Right atrium auricular region (tissue), 2 donors: ENCODE measurements around the gene DPYD. TPM values are rescaled to one million over a fixed set of nuclear protein-coding genes. Genes with fewer than 3 reads are reported as not detected.

Source experiments
- DNase-seq: peaks from one replicate; pipeline ENCODE4 v3.0.0-alpha.2; 2019; ENCODE audit warnings: low spot score
- H3K27ac ChIP-seq, 2 donors: fragments of 200-600 bp; sonication (generic); 1 replicate in 1 of 2; 2 replicates in 1 of 2; pipeline ENCODE4 v1.5.1; 2016 to 2019
- H3K27me3 ChIP-seq, 2 donors: fragments of 200-600 bp; sonication (generic); one replicate each; pipeline versions ENCODE4 v1.5.1 to v1.6.0; 2017 to 2019
- H3K36me3 ChIP-seq: fragments of 200-600 bp; sonication (generic); one replicate; pipeline ENCODE4 v1.5.1; 2016
- H3K4me1 ChIP-seq, 2 donors: fragments of 200-600 bp; sonication (generic); one replicate each; pipeline versions ENCODE4 v1.5.1 to v1.6.0; 2017 to 2019
- H3K4me3 ChIP-seq, 2 donors: fragments of 200-600 bp; sonication (generic); 1 replicate in 1 of 2; 2 replicates in 1 of 2; pipeline ENCODE4 v1.5.1; 2017 to 2019; ENCODE audit warnings: mild to moderate bottlenecking in 1 of 2, moderate library complexity in 1 of 2
- H3K9me3 ChIP-seq, 2 donors: fragments of 200-600 bp; sonication (generic); one replicate each; pipeline ENCODE4 v1.5.1; 2019
- total RNA-seq, 2 donors: library from RNA; depleted of rRNA; stranded (reverse); fragments of >200 nt; gene quantifications; one replicate each; pipeline ENCODE4 v1.1.0, GENCODE V29; 2016
- TF ChIP-seq, protein P1 (sequence below), 2 donors: fragments of 200-600 bp; sonication (generic); IDR thresholded peaks; one replicate each; pipeline ENCODE4 v1.5.1; 2019; ENCODE audit warnings: antibody characterized with exemption in 2 of 2

DPYD gene
- total RNA-seq, 2 donors from 2014 or later, result 11.3 to 14.5 TPM

DNA sequence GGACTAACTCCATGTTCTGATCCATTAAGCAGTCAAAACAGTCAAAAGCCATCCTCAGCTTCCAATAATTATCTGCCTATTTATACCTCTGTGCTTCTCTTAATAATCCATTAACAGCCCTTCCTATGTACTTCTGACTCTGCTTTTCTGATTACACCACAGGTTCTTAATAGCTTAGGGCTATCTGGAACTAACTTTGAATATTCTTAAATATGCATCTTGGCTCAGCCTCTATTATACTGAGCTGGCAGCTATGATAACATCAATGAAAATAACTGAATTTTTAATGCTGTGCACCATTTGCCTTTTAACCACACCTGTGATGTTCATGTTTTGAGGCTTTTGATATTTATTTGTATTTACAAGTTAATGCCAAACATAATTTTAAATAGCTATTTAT lies 175.9 kb downstream of the DPYD start:
- TF ChIP-seq, protein P1, sequence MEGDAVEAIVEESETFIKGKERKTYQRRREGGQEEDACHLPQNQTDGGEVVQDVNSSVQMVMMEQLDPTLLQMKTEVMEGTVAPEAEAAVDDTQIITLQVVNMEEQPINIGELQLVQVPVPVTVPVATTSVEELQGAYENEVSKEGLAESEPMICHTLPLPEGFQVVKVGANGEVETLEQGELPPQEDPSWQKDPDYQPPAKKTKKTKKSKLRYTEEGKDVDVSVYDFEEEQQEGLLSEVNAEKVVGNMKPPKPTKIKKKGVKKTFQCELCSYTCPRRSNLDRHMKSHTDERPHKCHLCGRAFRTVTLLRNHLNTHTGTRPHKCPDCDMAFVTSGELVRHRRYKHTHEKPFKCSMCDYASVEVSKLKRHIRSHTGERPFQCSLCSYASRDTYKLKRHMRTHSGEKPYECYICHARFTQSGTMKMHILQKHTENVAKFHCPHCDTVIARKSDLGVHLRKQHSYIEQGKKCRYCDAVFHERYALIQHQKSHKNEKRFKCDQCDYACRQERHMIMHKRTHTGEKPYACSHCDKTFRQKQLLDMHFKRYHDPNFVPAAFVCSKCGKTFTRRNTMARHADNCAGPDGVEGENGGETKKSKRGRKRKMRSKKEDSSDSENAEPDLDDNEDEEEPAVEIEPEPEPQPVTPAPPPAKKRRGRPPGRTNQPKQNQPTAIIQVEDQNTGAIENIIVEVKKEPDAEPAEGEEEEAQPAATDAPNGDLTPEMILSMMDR (IDR thresholded peaks at IDR 0.05), result no peak
- Histone ChIP-seq H3K27ac (no peak overlapping the region), H3K4me1 (no peaks in the 10 kb centered on the region), H3K4me3 (no peak overlapping the region), H3K9me3 (no peaks in the 10 kb centered on the region), H3K27me3 (no peaks in the 10 kb centered on the region), H3K36me3 (no peaks in the 10 kb centered on the region)
- no peak for DNase-seq

DNA sequence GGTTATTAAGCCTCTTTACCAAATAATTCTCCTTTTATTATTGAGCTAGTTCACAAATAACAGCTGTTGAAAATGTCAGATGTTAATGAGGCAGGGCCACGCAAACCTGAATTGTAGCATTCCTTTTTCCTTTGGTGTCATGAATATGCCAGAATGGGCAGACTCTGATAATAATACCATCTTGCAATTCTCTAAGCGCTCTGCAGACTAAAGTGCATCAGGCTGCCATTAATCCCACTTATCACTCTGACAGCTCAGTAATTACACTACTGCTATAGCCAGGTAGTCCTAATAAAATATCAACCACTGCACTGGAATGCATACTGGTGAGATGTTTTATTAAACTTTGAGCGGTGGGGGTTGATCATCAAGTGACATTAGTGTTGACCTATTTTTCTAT lies 177.7 kb downstream of the DPYD start:
- H3K4me3 ChIP-seq, result no peak overlapping the region
- no peaks in the 10 kb centered on the region for H3K36me3 ChIP-seq
- H3K27me3 ChIP-seq, result no peaks in the 10 kb centered on the region
- H3K27ac ChIP-seq, result no peak overlapping the region
- no peak for DNase-seq
- TF ChIP-seq, protein P1 (IDR thresholded peaks at IDR 0.05), result no peak
- no peaks in the 10 kb centered on the region for H3K4me1 ChIP-seq
- no peaks in the 10 kb centered on the region for H3K9me3 ChIP-seq

DNA sequence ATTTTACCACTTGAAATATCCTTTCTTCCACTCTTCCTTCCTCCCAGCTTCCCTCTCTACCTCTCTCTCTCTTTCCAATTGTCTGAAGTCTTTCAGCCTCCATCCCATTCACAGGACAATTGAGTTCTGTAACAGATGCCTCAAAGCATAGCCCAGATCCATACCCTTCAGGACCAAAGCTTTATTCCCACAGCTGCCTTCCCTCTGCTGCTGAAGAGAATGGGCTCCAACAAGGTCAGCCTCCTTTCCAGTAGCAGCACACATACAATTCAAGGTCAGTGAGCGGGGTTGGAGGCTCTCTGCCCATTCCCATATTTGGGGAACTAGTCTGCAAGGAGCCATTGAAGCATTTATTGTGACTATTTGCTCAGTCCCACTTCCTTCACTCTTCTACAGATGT lies 179.9 kb downstream of the DPYD start:
- no peak overlapping the region for H3K4me3 ChIP-seq
- no peak for DNase-seq
- no peaks in the 10 kb centered on the region for H3K36me3 ChIP-seq
- no peaks in the 10 kb centered on the region for H3K27me3 ChIP-seq
- no peak overlapping the region for H3K27ac ChIP-seq
- H3K9me3 ChIP-seq, result no peaks in the 10 kb centered on the region
- TF ChIP-seq, protein P1 (IDR thresholded peaks at IDR 0.05), result no peak
- no peaks in the 10 kb centered on the region for H3K4me1 ChIP-seq

DNA sequence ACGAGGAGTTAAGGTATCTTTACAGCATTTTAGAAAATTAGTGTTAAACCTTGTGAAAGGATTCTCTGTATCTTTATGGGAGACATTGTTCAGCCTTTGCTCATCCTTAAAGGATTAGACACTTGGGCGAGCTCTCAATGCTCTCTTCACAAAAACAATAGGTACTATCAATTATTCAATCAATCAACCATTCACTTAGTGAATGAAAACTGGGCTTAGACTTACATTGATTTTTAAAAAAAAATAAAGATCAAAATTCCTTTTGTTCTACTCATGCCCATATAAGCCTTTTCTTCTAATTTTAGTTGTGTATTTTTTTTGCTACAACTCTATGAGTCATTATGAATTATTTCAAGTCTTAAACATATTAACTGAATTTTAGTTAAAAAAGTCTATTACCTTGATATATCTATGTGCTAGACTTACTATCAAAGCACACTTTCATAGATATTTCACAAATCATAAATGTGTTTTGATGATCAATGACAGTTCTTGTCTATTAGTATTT lies 181.2 kb downstream of the DPYD start:
- Histone ChIP-seq H3K4me1 (no peaks in the 10 kb centered on the region), H3K27me3 (no peaks in the 10 kb centered on the region), H3K9me3 (no peaks in the 10 kb centered on the region), H3K36me3 (no peaks in the 10 kb centered on the region), H3K27ac (no peak overlapping the region), H3K4me3 (no peak overlapping the region)
- TF ChIP-seq, protein P1 (IDR thresholded peaks at IDR 0.05), result no peak
- DNase-seq, result no peak

DNA sequence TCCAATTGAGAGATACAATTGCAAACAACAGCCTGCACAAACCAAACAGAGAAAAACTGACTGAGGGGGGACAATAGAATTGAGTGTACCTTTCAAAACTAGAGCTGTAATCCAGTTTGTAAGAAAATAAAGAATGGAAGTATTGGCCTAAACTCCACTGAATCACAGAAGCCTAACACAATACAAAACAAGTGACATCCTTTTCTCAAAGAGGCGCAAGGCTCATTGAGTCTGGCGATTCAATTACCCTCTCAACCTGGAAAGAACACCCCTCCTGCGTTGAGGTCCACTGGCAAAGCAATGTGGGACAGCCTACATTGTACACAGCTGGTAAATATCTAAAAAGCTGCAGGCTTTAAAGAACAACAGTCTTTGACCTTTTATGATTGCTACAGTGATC lies 182.6 kb downstream of the DPYD start:
- Histone ChIP-seq H3K4me3 (no peak overlapping the region), H3K27me3 (no peaks in the 10 kb centered on the region), H3K36me3 (no peaks in the 10 kb centered on the region), H3K9me3 (no peaks in the 10 kb centered on the region), H3K27ac (no peak overlapping the region), H3K4me1 (no peaks in the 10 kb centered on the region)
- TF ChIP-seq, protein P1 (IDR thresholded peaks at IDR 0.05), result no peak
- DNase-seq, result no peak

DNA sequence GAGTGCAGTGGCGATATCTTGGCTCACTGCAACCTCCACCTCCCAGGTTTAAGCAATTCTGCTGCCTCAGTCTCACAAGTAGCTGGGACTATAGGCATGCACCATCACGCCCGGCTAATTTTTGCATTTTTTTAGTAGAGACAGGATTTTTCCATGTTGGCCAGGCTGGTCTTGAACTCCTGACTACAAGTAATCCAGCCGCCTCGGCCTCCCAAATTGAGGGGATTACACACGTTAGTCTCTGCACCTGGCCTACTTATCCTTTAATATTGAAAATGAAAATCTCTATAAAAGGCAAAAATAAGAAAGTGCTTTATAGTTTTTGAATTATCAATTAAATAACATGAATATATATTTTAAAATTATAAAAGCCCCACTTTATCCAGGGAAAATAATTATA lies 190.6 kb downstream of the DPYD start:
- no peak for DNase-seq
- Histone ChIP-seq H3K27me3 (no peaks in the 10 kb centered on the region), H3K4me1 (no peaks in the 10 kb centered on the region), H3K4me3 (no peak overlapping the region), H3K36me3 (no peaks in the 10 kb centered on the region), H3K27ac (no peak overlapping the region), H3K9me3 (no peaks in the 10 kb centered on the region)
- TF ChIP-seq, protein P1 (IDR thresholded peaks at IDR 0.05), result no peak
